Measurements from ENCODE around the gene C6orf52.

DNA sequence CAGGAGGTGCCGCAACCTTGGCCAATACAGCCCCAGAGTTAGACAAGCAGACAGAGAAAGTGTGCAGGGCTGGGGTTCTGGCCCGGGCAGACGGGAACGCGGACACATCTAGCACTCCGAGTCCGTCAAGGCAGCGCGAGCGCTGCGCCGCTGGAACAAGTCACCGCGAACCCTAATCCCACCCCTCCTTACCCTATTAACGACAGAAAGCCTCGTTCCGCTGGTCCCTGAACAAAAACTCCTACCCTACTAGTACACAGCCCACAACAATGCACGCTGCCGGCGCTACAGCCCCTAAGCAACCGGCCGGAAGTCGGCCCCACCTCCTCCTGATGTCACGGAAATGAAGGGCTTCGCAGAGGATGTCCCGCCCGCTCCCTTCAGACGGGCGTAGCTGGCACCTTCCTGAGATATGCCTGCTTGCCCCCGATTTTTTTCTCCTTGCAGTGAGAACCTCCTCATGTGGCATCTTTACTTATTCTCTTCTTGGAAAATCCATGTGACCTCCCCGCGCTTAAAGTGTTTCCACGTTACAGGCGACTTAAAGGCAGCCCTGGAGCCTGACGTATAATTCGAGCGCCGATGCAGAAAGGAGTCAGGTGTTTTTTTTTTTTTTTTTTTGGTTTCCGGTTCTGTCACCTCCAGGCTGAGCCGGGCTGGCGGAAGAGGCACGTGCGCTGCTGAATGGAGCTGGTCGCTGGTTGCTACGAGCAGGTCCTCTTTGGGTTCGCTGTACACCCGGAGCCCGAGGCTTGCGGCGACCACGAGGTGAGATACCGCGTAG is at the start of gene C6orf52, which contains the start of gene PAK1IP1:
- TF ChIP-seq, protein P1, sequence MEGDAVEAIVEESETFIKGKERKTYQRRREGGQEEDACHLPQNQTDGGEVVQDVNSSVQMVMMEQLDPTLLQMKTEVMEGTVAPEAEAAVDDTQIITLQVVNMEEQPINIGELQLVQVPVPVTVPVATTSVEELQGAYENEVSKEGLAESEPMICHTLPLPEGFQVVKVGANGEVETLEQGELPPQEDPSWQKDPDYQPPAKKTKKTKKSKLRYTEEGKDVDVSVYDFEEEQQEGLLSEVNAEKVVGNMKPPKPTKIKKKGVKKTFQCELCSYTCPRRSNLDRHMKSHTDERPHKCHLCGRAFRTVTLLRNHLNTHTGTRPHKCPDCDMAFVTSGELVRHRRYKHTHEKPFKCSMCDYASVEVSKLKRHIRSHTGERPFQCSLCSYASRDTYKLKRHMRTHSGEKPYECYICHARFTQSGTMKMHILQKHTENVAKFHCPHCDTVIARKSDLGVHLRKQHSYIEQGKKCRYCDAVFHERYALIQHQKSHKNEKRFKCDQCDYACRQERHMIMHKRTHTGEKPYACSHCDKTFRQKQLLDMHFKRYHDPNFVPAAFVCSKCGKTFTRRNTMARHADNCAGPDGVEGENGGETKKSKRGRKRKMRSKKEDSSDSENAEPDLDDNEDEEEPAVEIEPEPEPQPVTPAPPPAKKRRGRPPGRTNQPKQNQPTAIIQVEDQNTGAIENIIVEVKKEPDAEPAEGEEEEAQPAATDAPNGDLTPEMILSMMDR (IDR thresholded peaks at IDR 0.05; ENCODE audit: low read length), result no peak
- no peak for TF ChIP-seq EZH2 (optimal IDR thresholded peaks at IDR 0.05; ENCODE audit: low read depth, low read length)

Data from MM.1S (cell line).